ENCODE measurements around the gene POLR2H.

The POLR2H gene

GRCh38 chr3:184346480-184347190 is 14.9 kb upstream of the POLR2H start:
- Histone ChIP-seq H3K36me3 (ENCODE audit: insufficient read depth, low read depth, low read length) (peaks cover 33% of the 10 kb centered on the region), H3K9me3 (ENCODE audit: insufficient read depth, low read depth, low read length) (no peaks in the 10 kb centered on the region), H3K27me3 (ENCODE audit: insufficient read depth, low read length) (no peaks in the 10 kb centered on the region), H3K9ac (ENCODE audit: low read depth, low read length) (no peak overlapping the region), H3K4me1 (ENCODE audit: insufficient read depth, low read length) (peaks cover 4% of the 10 kb centered on the region; the same call in 1 of the 2 replicates), H3K27ac (ENCODE audit: low read length) (no peak overlapping the region), H3K4me3 (ENCODE audit: low read length) (no peak overlapping the region)

GRCh38 chr3:184347321-184348056 is 14.0 kb upstream of the POLR2H start:
- H3K4me3 ChIP-seq (ENCODE audit: low read length), result no peak overlapping the region
- H3K27me3 ChIP-seq (ENCODE audit: insufficient read depth, low read length), result no peaks in the 10 kb centered on the region
- H3K9me3 ChIP-seq (ENCODE audit: insufficient read depth, low read depth, low read length), result no peaks in the 10 kb centered on the region
- no peak overlapping the region for H3K27ac ChIP-seq (ENCODE audit: low read length)
- H3K36me3 ChIP-seq (ENCODE audit: insufficient read depth, low read depth, low read length), result peaks cover 36% of the 10 kb centered on the region
- H3K9ac ChIP-seq (ENCODE audit: low read depth, low read length), result no peak overlapping the region
- peaks cover 4% of the 10 kb centered on the region for H3K4me1 ChIP-seq (ENCODE audit: insufficient read depth, low read length)

GRCh38 chr3:184348057-184348382 is 13.5 kb upstream of the POLR2H start:
- H3K27me3 ChIP-seq (ENCODE audit: insufficient read depth, low read length), result no peaks in the 10 kb centered on the region
- peaks cover 4% of the 10 kb centered on the region for H3K4me1 ChIP-seq (ENCODE audit: insufficient read depth, low read length)
- H3K4me3 ChIP-seq (ENCODE audit: low read length), result no peak overlapping the region
- peaks cover 36% of the 10 kb centered on the region for H3K36me3 ChIP-seq (ENCODE audit: insufficient read depth, low read depth, low read length)
- no peak overlapping the region for H3K27ac ChIP-seq (ENCODE audit: low read length)
- H3K9me3 ChIP-seq (ENCODE audit: insufficient read depth, low read depth, low read length), result no peaks in the 10 kb centered on the region
- H3K9ac ChIP-seq (ENCODE audit: low read depth, low read length), result no peak overlapping the region

GRCh38 chr3:184349563-184350470 is 11.7 kb upstream of the POLR2H start:
- Histone ChIP-seq H3K27ac (ENCODE audit: low read length) (no peak overlapping the region), H3K27me3 (ENCODE audit: insufficient read depth, low read length) (no peaks in the 10 kb centered on the region), H3K4me3 (ENCODE audit: low read length) (no peak overlapping the region), H3K4me1 (ENCODE audit: insufficient read depth, low read length) (peaks cover 4% of the 10 kb centered on the region), H3K9me3 (ENCODE audit: insufficient read depth, low read depth, low read length) (no peaks in the 10 kb centered on the region), H3K36me3 (ENCODE audit: insufficient read depth, low read depth, low read length) (peaks cover 46% of the 10 kb centered on the region), H3K9ac (ENCODE audit: low read depth, low read length) (no peak overlapping the region)

- Histone ChIP-seq H3K9ac (ENCODE audit: low read depth, low read length) (no peak overlapping the region), H3K36me3 (ENCODE audit: insufficient read depth, low read depth, low read length) (peaks cover 54% of the 10 kb centered on the region)
These were observed 10.9 kb upstream of the POLR2H start for GRCh38 chr3:184350618-184351017.

GRCh38 chr3:184351511-184352148 is 9.9 kb upstream of the POLR2H start:
- Histone ChIP-seq H3K9ac (ENCODE audit: low read depth, low read length) (no peak overlapping the region), H3K4me1 (ENCODE audit: insufficient read depth, low read length) (no peaks in the 10 kb centered on the region; the same call in 1 of the 2 replicates), H3K9me3 (ENCODE audit: insufficient read depth, low read depth, low read length) (no peaks in the 10 kb centered on the region), H3K36me3 (ENCODE audit: insufficient read depth, low read depth, low read length) (peaks cover 59% of the 10 kb centered on the region), H3K4me3 (ENCODE audit: low read length) (no peak overlapping the region), H3K27me3 (ENCODE audit: insufficient read depth, low read length) (no peaks in the 10 kb centered on the region), H3K27ac (ENCODE audit: low read length) (no peak overlapping the region)

More at GRCh38 chr3:184350618-184351017, 10.9 kb upstream of the POLR2H start:
- Histone ChIP-seq H3K9me3 (ENCODE audit: insufficient read depth, low read depth, low read length) (no peaks in the 10 kb centered on the region), H3K4me3 (ENCODE audit: low read length) (no peak overlapping the region), H3K27ac (ENCODE audit: low read length) (no peak overlapping the region), H3K27me3 (ENCODE audit: insufficient read depth, low read length) (no peaks in the 10 kb centered on the region), H3K4me1 (ENCODE audit: insufficient read depth, low read length) (no peaks in the 10 kb centered on the region; the same call in none of the 2 replicates)

- Histone ChIP-seq H3K36me3 (ENCODE audit: insufficient read depth, low read depth, low read length) (peaks cover 60% of the 10 kb centered on the region), H3K4me1 (ENCODE audit: insufficient read depth, low read length) (no peaks in the 10 kb centered on the region; the same call in 1 of the 2 replicates), H3K9me3 (ENCODE audit: insufficient read depth, low read depth, low read length) (no peaks in the 10 kb centered on the region), H3K27me3 (ENCODE audit: insufficient read depth, low read length) (no peaks in the 10 kb centered on the region), H3K4me3 (ENCODE audit: low read length) (no peak overlapping the region), H3K9ac (ENCODE audit: low read depth, low read length) (no peak overlapping the region), H3K27ac (ENCODE audit: low read length) (no peak overlapping the region)
These were observed 9.2 kb upstream of the POLR2H start for GRCh38 chr3:184352149-184352785.

- H3K27ac ChIP-seq (ENCODE audit: low read length), result no peak overlapping the region
- no peak overlapping the region for H3K9ac ChIP-seq (ENCODE audit: low read depth, low read length)
- no peak overlapping the region for H3K4me3 ChIP-seq (ENCODE audit: low read length)
- H3K36me3 ChIP-seq (ENCODE audit: insufficient read depth, low read depth, low read length), result peaks cover 62% of the 10 kb centered on the region
- H3K27me3 ChIP-seq (ENCODE audit: insufficient read depth, low read length), result no peaks in the 10 kb centered on the region
- no peaks in the 10 kb centered on the region; the same call in 1 of the 2 replicates for H3K4me1 ChIP-seq (ENCODE audit: insufficient read depth, low read length)
- no peaks in the 10 kb centered on the region for H3K9me3 ChIP-seq (ENCODE audit: insufficient read depth, low read depth, low read length)
These were observed 8.5 kb upstream of the POLR2H start for GRCh38 chr3:184352897-184353545.

- Histone ChIP-seq H3K27ac (ENCODE audit: low read length) (no peak overlapping the region), H3K36me3 (ENCODE audit: insufficient read depth, low read depth, low read length) (peaks cover 68% of the 10 kb centered on the region), H3K9me3 (ENCODE audit: insufficient read depth, low read depth, low read length) (no peaks in the 10 kb centered on the region), H3K27me3 (ENCODE audit: insufficient read depth, low read length) (no peaks in the 10 kb centered on the region), H3K4me3 (ENCODE audit: low read length) (no peak overlapping the region), H3K4me1 (ENCODE audit: insufficient read depth, low read length) (no peaks in the 10 kb centered on the region; the same call in 1 of the 2 replicates), H3K9ac (ENCODE audit: low read depth, low read length) (no peak overlapping the region)
These were observed 8.0 kb upstream of the POLR2H start for GRCh38 chr3:184353546-184353941.

GRCh38 chr3:184354121-184354728 is 7.3 kb upstream of the POLR2H start:
- Histone ChIP-seq H3K27ac (ENCODE audit: low read length) (no peak overlapping the region), H3K9me3 (ENCODE audit: insufficient read depth, low read depth, low read length) (no peaks in the 10 kb centered on the region), H3K4me1 (ENCODE audit: insufficient read depth, low read length) (no peaks in the 10 kb centered on the region; the same call in 1 of the 2 replicates), H3K36me3 (ENCODE audit: insufficient read depth, low read depth, low read length) (peaks cover 70% of the 10 kb centered on the region), H3K9ac (ENCODE audit: low read depth, low read length) (no peak overlapping the region), H3K4me3 (ENCODE audit: low read length) (no peak overlapping the region), H3K27me3 (ENCODE audit: insufficient read depth, low read length) (no peaks in the 10 kb centered on the region)

Measured in iPS-20b (cell line).